HepG2 (cell line): ENCODE measurements around the gene RIPK3. TPM values are rescaled to one million over a fixed set of nuclear protein-coding genes. Genes with fewer than 3 reads are reported as not detected.
A peak's percentile ranks its signal among the peaks of the same experiment; 100 is the strongest.

Experiments
- CAMTA2 ChIP-seq: sonication (generic); formaldehyde crosslinking; IDR thresholded peaks from 2 replicates; pipeline ENCODE4 v1.4.0; 2020; ENCODE audit warnings: mild to moderate bottlenecking, missing genetic modification reagents, borderline replicate concordance
- E2F2 ChIP-seq: sonication (generic); formaldehyde crosslinking; IDR thresholded peaks from 2 replicates; pipeline ENCODE4 v1.4.0; 2020; ENCODE audit warnings: missing genetic modification reagents, borderline replicate concordance
- FOXC1 ChIP-seq: sonication (generic); formaldehyde crosslinking; IDR thresholded peaks from 2 replicates; pipeline ENCODE4 v1.8.0; 2022; ENCODE audit warnings: mild to moderate bottlenecking, missing genetic modification reagents, borderline replicate concordance
- FOXP1 ChIP-seq, 2 experiments: fragments of 450-650 bp in 1 of 2; IDR thresholded peaks; 2 replicates each; pipeline ENCODE4 v1.6.1; 2017 to 2018; ENCODE audit warnings: antibody characterized with exemption in 1 of 2
- HNRNPK ChIP-seq: fragments of 200-400 bp; formaldehyde crosslinking; IDR thresholded peaks from 2 replicates; pipeline ENCODE4 v1.6.1; 2018; ENCODE audit warnings: low read length, low read depth, moderate library complexity, mild to moderate bottlenecking; ENCODE audit not compliant: poor library complexity, severe bottlenecking
- IRF1 ChIP-seq: sonication (generic); formaldehyde crosslinking; IDR thresholded peaks from 2 replicates; pipeline ENCODE4 v1.4.0; 2020; ENCODE audit warnings: low read depth, mild to moderate bottlenecking, missing genetic modification reagents
- KAT2B ChIP-seq: fragments of 150-350 bp; IDR thresholded peaks from 2 replicates; pipeline ENCODE4 v1.6.1; 2014; ENCODE audit warnings: low read depth, low read length, borderline replicate concordance
- KDM2A ChIP-seq: sonication (generic); formaldehyde crosslinking; IDR thresholded peaks from 2 replicates; pipeline ENCODE4 v1.4.0; 2020; ENCODE audit warnings: low read depth, missing genetic modification reagents, borderline replicate concordance
- KDM5B ChIP-seq: sonication (generic); formaldehyde crosslinking; IDR thresholded peaks from 2 replicates; pipeline ENCODE4 v1.4.0; 2020; ENCODE audit warnings: missing genetic modification reagents, mild to moderate bottlenecking, borderline replicate concordance
- KMT2A ChIP-seq: sonication (generic); formaldehyde crosslinking; IDR thresholded peaks from 2 replicates; pipeline ENCODE4 v1.4.0; 2020; ENCODE audit warnings: missing genetic modification reagents
- MYPOP ChIP-seq: sonication (generic); formaldehyde crosslinking; IDR thresholded peaks from 2 replicates; pipeline ENCODE4 v1.8.1; 2023; ENCODE audit warnings: mild to moderate bottlenecking, moderate library complexity, missing genetic modification reagents
- NFE2 ChIP-seq: sonication (generic); formaldehyde crosslinking; IDR thresholded peaks from 2 replicates; pipeline ENCODE4 v1.4.0; 2020; ENCODE audit warnings: missing genetic modification reagents
- PTBP1 ChIP-seq: fragments of 200-400 bp; formaldehyde crosslinking; IDR thresholded peaks from 2 replicates; pipeline ENCODE4 v1.6.1; 2018; ENCODE audit warnings: low read length, low read depth; ENCODE audit not compliant: poor library complexity, severe bottlenecking
- RARA ChIP-seq: IDR thresholded peaks from 2 replicates; pipeline ENCODE4 v1.6.1; 2016; ENCODE audit warnings: missing genetic modification reagents, missing compliant biosample characterization
- RBFOX2 ChIP-seq: fragments of 200-400 bp; formaldehyde crosslinking; IDR thresholded peaks from 2 replicates; pipeline ENCODE4 v1.6.1; 2017; ENCODE audit warnings: low read depth, mild to moderate bottlenecking, low read length
- SNAI1 ChIP-seq: sonication (generic); formaldehyde crosslinking; IDR thresholded peaks from 2 replicates; pipeline ENCODE4 v1.5.0; 2020; ENCODE audit warnings: mild to moderate bottlenecking, missing genetic modification reagents, borderline replicate concordance
- SNAPC2 ChIP-seq: sonication (generic); formaldehyde crosslinking; IDR thresholded peaks from 2 replicates; pipeline ENCODE4 v1.8.1; 2022; ENCODE audit warnings: mild to moderate bottlenecking, missing genetic modification reagents
- SRSF4 ChIP-seq: fragments of 200-400 bp; formaldehyde crosslinking; IDR thresholded peaks from one replicate; pipeline ENCODE4 v1.6.1; 2018; ENCODE audit warnings: mild to moderate bottlenecking, low read depth, low read length, moderate library complexity; ENCODE audit not compliant: poor library complexity, severe bottlenecking
- ZBTB20 ChIP-seq: sonication (generic); formaldehyde crosslinking; IDR thresholded peaks from 2 replicates; pipeline ENCODE4 v1.8.1; 2023; ENCODE audit warnings: missing genetic modification reagents, low read depth, mild to moderate bottlenecking, borderline replicate concordance
- ZMAT3 ChIP-seq: sonication (generic); formaldehyde crosslinking; conservative IDR thresholded peaks from 2 replicates; pipeline ENCODE4 v1.7.0; 2021; ENCODE audit warnings: missing genetic modification reagents
- ZNF160 ChIP-seq: sonication (generic); formaldehyde crosslinking; IDR thresholded peaks from 2 replicates; pipeline ENCODE4 v1.8.0; 2022; ENCODE audit warnings: mild to moderate bottlenecking, inconsistent platforms, missing genetic modification reagents
- ZNF205 ChIP-seq: IDR thresholded peaks from 2 replicates; pipeline ENCODE4 v1.6.1; 2018; ENCODE audit warnings: missing biosample characterization, missing genetic modification reagents
- ZNF383 ChIP-seq: sonication (generic); formaldehyde crosslinking; IDR thresholded peaks from 2 replicates; pipeline ENCODE4 v1.4.0; 2020; ENCODE audit warnings: missing genetic modification reagents, mild to moderate bottlenecking, borderline replicate concordance
- polyA plus RNA-seq, 8 experiments: library from polyadenylated mRNA; depleted of rRNA in 3 of 8; stranded (reverse) in 7 of 8; unstranded in 1 of 8; fragments of >200 nt; fragmentation: Illumina TruSeq in 4 of 8; extraction: Trizol in 4 of 8; gene quantifications; 2 replicates each; pipeline versions ENCODE4 v1.2.1 to v1.2.3, GENCODE V29; 2011 to 2016; ENCODE audit warnings: low read depth in 4 of 8, missing spikeins in 1 of 8, mixed read lengths in 1 of 8; ENCODE audit not compliant: insufficient read depth in 1 of 8
- total RNA-seq, 5 experiments: library from RNA; depleted of rRNA; stranded (reverse); fragments of >200 nt; fragmentation: Illumina TruSeq; extraction: Trizol; gene quantifications; 2 replicates each; pipeline ENCODE4 v1.2.3, GENCODE V29; 2016; ENCODE audit warnings: low read depth in 1 of 5
- TF ChIP-seq, protein P1 (sequence below): sonication (generic); formaldehyde crosslinking; IDR thresholded peaks from 2 replicates; pipeline ENCODE4 v1.4.0; 2020; ENCODE audit warnings: missing genetic modification reagents, borderline replicate concordance

The RIPK3 gene
- total and polyA plus RNA-seq, 2 of the 13 experiments (the other 11 are each of a cell fraction or from before 2014, with no cell fraction given) = not detected

DNA sequence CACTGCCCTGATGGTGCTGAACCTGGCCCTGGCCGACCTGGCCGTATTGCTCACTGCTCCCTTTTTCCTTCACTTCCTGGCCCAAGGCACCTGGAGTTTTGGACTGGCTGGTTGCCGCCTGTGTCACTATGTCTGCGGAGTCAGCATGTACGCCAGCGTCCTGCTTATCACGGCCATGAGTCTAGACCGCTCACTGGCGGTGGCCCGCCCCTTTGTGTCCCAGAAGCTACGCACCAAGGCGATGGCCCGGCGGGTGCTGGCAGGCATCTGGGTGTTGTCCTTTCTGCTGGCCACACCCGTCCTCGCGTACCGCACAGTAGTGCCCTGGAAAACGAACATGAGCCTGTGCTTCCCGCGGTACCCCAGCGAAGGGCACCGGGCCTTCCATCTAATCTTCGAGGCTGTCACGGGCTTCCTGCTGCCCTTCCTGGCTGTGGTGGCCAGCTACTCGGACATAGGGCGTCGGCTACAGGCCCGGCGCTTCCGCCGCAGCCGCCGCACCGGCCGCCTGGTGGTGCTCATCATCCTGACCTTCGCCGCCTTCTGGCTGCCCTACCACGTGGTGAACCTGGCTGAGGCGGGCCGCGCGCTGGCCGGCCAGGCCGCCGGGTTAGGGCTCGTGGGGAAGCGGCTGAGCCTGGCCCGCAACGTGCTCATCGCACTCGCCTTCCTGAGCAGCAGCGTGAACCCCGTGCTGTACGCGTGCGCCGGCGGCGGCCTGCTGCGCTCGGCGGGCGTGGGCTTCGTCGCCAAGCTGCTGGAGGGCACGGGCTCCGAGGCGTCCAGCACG is 23.8 kb downstream of the RIPK3 start (continued):
- TF ChIP-seq MYPOP (CRISPR knock-in tag) = no peak
- no peak for TF ChIP-seq KAT2B
- peak; percentile 91 for TF ChIP-seq ZNF205 (CRISPR knock-in tag)
- peak; percentile 97 for TF ChIP-seq KDM2A (CRISPR knock-in tag)
- peak; percentile 93; the same call in 1 of the 2 replicates for TF ChIP-seq IRF1 (CRISPR knock-in tag)
- TF ChIP-seq FOXP1 (IDR thresholded peaks at IDR 0.05) = no peak
- no peak for TF ChIP-seq FOXP1 (CRISPR knock-in tag; IDR thresholded peaks at IDR 0.05)
- TF ChIP-seq PTBP1 = peak; percentile 78
- TF ChIP-seq, protein P1, sequence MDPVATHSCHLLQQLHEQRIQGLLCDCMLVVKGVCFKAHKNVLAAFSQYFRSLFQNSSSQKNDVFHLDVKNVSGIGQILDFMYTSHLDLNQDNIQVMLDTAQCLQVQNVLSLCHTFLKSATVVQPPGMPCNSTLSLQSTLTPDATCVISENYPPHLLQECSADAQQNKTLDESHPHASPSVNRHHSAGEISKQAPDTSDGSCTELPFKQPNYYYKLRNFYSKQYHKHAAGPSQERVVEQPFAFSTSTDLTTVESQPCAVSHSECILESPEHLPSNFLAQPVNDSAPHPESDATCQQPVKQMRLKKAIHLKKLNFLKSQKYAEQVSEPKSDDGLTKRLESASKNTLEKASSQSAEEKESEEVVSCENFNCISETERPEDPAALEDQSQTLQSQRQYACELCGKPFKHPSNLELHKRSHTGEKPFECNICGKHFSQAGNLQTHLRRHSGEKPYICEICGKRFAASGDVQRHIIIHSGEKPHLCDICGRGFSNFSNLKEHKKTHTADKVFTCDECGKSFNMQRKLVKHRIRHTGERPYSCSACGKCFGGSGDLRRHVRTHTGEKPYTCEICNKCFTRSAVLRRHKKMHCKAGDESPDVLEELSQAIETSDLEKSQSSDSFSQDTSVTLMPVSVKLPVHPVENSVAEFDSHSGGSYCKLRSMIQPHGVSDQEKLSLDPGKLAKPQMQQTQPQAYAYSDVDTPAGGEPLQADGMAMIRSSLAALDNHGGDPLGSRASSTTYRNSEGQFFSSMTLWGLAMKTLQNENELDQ (CRISPR knock-in tag) = peak; percentile 41; the same call in 1 of the 2 replicates
- TF ChIP-seq SRSF4 = no peak
- peak; percentile 98 for TF ChIP-seq ZNF160 (CRISPR knock-in tag)
- 0 out of 2 replicates have a peak, but pooled peaks have one; percentile 77 for TF ChIP-seq ZNF383 (CRISPR knock-in tag)
- no peak for TF ChIP-seq FOXC1
- peak; percentile 87 for TF ChIP-seq RBFOX2
- peak; percentile 96 for TF ChIP-seq SNAPC2 (CRISPR knock-in tag)
- peak; percentile 77 for TF ChIP-seq RARA (CRISPR knock-in tag)
- TF ChIP-seq ZMAT3 = peak; percentile 99
- peak; percentile 78 for TF ChIP-seq CAMTA2 (CRISPR knock-in tag)
- peak; percentile 100 for TF ChIP-seq KDM5B (CRISPR knock-in tag)
- TF ChIP-seq ZBTB20 (CRISPR knock-in tag) = peak; percentile 60; the same call in 1 of the 2 replicates
- peak; percentile 82 for TF ChIP-seq KMT2A (CRISPR knock-in tag)
- TF ChIP-seq NFE2 (CRISPR knock-in tag) = no peak
- peak; percentile 96 for TF ChIP-seq SNAI1 (CRISPR knock-in tag)
- TF ChIP-seq E2F2 = peak; percentile 99
- peak; percentile 67 for TF ChIP-seq HNRNPK
